ENCODE data around the gene LRCH4. TPM values are rescaled to one million over a fixed set of nuclear protein-coding genes. Genes with fewer than 3 reads are reported as not detected.

The LRCH4 gene
- total and polyA plus RNA-seq, 9 of the 15 experiments (the other 6 are each of a cell fraction or from before 2014, with no cell fraction given), result 0.06 to 63.3 (median 15.0) TPM

DNA sequence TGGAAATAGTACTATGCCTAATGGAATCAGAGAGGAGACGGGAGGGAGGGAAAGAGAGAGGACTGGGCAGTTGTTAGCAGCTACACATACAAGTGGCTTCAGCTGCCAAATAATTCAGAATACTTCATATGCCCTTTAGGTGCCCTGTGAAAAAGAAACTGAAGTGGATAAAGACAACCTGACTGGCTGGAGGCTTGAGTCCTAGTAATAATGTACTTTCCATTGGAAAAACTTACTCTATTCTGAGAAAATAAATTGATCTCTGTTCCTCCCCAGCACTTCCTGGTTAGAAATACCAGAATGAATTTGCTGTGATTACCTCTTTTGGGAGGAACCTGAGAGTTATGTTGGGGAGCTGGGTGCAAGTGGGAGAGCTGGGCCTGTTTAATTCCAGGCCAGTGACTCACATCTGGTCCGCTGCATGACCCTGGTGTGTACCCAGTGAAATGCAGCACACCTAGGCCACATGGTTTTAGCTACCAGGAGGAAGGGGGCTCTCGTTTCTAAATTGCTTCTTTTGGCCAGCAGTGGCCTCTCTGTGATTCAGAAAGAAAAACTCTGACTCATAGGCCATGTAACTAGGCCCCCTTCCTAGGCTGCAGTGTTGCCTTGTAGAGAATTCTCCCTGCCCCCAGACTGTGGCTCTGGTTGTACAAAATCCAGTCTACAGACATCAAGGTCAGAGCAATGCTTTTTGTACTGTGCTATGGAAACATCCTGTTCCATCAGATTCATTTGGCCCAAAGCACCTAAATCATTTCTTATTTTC, 40.4 kb downstream of the LRCH4 start (continued):
- TF ChIP-seq AFF1 (IDR thresholded peaks at IDR 0.05; ENCODE audit: low read depth in 1 of 2, partially characterized antibody in 2 of 2), result no peak
- TF ChIP-seq, protein P1, sequence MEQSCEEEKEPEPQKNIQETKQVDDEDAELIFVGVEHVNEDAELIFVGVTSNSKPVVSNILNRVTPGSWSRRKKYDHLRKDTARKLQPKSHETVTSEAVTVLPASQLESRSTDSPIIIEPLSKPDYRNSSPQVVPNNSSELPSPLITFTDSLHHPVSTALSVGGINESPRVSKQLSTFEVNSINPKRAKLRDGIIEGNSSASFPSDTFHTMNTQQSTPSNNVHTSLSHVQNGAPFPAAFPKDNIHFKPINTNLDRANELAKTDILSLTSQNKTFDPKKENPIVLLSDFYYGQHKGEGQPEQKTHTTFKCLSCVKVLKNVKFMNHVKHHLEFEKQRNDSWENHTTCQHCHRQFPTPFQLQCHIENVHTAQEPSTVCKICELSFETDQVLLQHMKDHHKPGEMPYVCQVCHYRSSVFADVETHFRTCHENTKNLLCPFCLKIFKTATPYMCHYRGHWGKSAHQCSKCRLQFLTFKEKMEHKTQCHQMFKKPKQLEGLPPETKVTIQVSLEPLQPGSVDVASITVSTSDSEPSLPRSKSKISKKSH (CRISPR knock-in tag; IDR thresholded peaks at IDR 0.05), result no peak

GRCh38 chr7:100544967-100545359, 41.0 kb downstream of the LRCH4 start:
- Histone ChIP-seq H3K9me1 (ENCODE audit: control insufficient read depth, insufficient read depth, low read length) (no peaks in the 10 kb centered on the region), H3K36me3 (ENCODE audit: control insufficient read depth, insufficient read depth, low read length) (peaks cover 20% of the 10 kb centered on the region), H3K4me2 (ENCODE audit: insufficient read depth, low read length) (no peak overlapping the region), H3K9ac (ENCODE audit: insufficient read depth in 1 of 2, low read depth in 2 of 2, low read length in 2 of 2) (peak overlapping the region in 1 of 2 experiments; percentile 21; a peak in 1 of 4 replicates), H4K20me1 (replicated peaks; ENCODE audit: control insufficient read depth, insufficient read depth, low read length) (no peaks in the 10 kb centered on the region), H3K4me3 (no peak overlapping the region), H2AFZ (ENCODE audit: low read depth, low read length) (no peak overlapping the region), H3K79me2 (ENCODE audit: control insufficient read depth, insufficient read depth, low read length) (peaks cover 76% of the 10 kb centered on the region), H3K27ac (ENCODE audit: extremely low read depth, low read depth, low read length) (peak overlapping the region; percentile 78; the same call in 2 of the 3 replicates), H3K9me3 (replicated peaks; ENCODE audit: control insufficient read depth, insufficient read depth, low read depth, low read length) (no peaks in the 10 kb centered on the region), H3K27me3 (ENCODE audit: control insufficient read depth in 2 of 2, insufficient read depth in 2 of 2, low read length in 2 of 2) (no peaks in the 10 kb centered on the region), H3K4me1 (replicated peaks in 1 of 2; ENCODE audit: control insufficient read depth in 2 of 2, insufficient read depth in 2 of 2, low read length in 2 of 2) (peaks cover 33 to 71% of the 10 kb centered on the region in 2 experiments)
- WGBS (ENCODE audit: insufficient coverage, low coverage, missing lambda C conversion rate), result 0% methylated on average over 1 of the region's 1 CpG
- in situ Hi-C loops (cut with MboI), result no loop called here
- ChIA-PET POLR2A (interaction anchor here (0.6 to 1.9 kb wide), 7 partner anchors 10 to 368 kb away, joined by 3 to 6 read pairs (median 3); partner anchors contain the start of genes FBXO24, GPC2 and LRCH4), CTCF (ENCODE audit: low intra/inter-chr PET ratio) (interaction anchor here (1.5 kb wide), 1 partner anchor 62 kb away, joined by 5 read pairs; no protein-coding TSS in a partner anchor)
- intact Hi-C loops (cut with micrococcal nuclease), result no loop called here
- ATAC-seq (no peak), DNase-seq (ENCODE audit: extremely low read depth in 1 of 4, low spot score in 3 of 4) (no peak), FAIRE-seq (no peak)
- BruUV-seq (replicated peaks), result no TSS peak
- TF ChIP-seq, protein P2, sequence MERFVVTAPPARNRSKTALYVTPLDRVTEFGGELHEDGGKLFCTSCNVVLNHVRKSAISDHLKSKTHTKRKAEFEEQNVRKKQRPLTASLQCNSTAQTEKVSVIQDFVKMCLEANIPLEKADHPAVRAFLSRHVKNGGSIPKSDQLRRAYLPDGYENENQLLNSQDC (CRISPR knock-in tag; IDR thresholded peaks at IDR 0.05), result 0 out of 2 replicates have a peak, but pooled peaks have one; percentile 39

Data from K562 (cell line).